GM21447 (cell line): ENCODE data around the gene PTPRG.

Experiments used
- ATAC-seq: cut with Tn5 transposase; IDR thresholded peaks from one replicate; pipeline ENCODE4 v1.9.1; 2021; ENCODE audit not compliant: unreplicated experiment

PTPRG gene

GRCh38 chr3:61648481-61648880 lies 87.1 kb downstream of the PTPRG start:
- ATAC-seq, result no peak

DNA sequence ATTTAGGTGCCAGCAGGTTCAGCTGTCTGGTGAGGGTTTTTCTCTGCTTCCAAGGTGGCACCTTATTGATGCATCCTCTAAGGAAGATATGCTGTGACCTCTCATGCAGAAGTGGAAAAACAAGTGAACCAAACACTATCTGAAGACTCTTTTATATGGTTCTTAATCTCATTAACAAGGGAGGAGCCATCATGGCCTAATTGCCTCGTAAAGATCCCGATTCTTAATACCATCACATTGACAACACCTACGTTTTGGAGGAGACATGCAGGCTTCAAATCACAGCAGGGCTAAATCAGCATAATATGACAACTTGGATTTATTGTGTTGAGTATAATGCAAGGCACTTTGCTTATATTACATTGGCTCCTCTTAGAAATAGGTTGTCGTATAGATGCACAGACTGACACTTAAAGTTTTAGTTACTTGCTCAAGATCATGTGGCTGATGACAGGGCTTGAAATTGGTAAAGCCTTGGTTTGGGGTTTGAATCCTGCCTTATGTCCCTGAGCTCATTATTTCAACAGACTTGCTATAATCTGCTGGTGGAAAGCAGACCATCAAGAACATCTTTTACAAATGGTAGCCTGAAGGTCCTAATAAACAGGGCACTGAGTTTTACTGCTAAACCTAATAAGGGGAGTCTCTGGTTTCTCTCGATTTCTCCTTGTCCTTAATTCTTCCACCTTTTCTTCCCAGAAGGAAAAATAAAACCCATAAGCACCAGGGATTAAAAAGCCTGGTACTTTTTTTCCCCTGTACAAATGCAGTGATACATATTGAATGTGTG lies 88.2 kb downstream of the PTPRG start:
- no peak for ATAC-seq

- no peak for ATAC-seq
These were observed 88.9 kb downstream of the PTPRG start for GRCh38 chr3:61650276-61650675.

DNA sequence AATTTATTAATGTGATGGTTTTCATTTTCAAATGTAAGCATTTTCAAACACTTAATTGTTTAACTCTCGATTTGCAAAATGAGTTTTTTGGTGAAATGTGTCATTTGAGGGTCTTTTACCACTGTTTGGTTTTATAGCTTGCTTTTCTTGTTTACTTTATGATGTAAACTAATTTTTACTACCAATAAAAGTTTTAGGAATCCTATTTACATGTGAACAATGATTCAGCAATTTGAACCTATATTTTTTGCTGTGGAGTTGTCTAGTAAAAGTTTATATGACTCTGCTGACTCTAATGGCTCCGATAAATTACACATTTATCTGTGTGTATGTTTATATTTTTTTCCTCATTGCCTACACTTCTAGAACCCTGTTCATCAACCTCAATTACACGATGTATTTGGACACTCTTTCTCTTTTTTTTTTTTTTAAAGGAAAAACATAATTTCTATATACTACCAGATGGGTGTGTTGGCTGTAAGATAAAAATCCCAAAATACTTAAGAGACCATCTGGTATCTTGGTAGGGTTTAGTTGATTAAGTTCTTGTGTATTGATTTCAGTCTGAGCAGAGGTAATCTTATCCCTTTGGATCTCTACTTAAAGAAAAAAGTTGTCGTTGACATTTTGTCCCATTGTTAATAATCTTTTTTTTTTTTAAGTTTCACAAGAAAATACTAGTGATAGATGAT lies 89.5 kb downstream of the PTPRG start:
- no peak for ATAC-seq

- no peak for ATAC-seq
These were observed 96.3 kb downstream of the PTPRG start for GRCh38 chr3:61657689-61658088.

DNA sequence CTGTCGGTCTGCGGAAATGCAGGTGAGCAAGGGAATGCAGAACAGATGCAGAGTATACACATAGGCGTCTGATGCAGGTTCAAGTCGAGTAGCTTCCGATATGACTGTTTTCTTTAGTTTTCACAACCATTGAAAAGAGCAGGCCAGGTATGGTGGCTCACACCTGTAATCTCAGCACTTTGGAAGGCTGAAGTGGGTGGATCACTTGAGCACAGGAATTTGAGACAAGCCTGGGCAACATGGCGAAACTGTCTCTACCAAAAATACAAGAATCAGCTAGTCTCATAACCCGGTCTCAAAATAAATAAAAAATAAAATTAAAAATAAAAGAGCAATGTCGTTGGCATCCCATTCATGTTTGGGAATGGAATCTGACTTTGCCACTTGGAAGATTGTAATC lies 101.5 kb downstream of the PTPRG start:
- ATAC-seq, result no peak

DNA sequence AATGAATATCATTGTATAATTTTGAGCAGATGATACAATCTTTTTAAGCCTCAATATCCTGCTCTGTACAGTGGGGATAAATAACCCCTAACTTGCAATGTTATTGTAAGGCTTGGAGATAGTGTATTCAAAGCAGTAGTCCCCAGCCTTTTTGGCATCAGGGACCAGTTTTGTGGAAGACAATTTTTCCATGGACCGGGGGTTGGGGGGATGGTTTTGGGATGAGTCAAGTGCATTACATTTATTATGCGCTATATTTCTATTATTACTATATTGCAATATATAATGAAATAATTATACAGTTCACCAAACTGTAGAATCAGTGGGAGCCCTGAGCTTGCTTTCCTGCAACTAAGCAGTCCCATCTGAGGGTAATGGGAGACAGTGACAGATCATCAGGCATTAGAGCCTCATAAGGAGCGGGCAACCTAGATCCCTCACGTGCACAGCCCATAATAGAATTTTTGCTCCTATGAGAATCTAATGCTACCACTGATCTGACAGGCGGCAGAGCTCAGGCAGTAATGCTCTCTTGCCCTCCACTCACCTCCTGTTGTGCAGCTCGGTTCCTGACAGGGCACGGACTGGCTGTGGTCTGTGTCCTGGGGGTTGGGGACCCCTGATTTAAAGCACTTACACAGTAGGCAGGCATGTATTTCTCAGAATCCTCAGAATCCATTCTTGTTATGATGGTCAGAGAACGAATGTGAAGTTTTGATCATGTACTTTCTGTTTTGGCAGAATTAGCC lies 102.2 kb downstream of the PTPRG start:
- ATAC-seq, result no peak

DNA sequence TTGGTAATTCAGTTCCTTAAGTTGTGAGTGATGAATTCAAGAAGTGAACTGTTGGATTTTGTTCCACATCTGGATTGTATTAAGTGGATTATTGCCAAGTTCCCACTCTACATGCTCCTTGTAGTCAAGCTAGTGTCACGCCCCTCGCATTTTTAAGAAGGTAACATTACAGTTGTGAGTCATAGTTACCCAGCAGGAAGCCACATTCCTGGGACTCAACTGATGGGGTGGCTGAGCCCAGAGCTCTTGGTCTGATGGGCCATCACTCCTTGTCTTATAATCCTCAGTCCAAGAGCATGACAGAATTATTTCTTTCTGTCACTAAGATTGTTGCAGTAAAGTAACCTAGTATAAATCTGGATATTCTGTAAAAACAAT lies 102.7 kb downstream of the PTPRG start:
- ATAC-seq, result no peak

GRCh38 chr3:61665121-61665520 lies 103.8 kb downstream of the PTPRG start:
- no peak for ATAC-seq

GRCh38 chr3:61665987-61666386 lies 104.6 kb downstream of the PTPRG start:
- ATAC-seq, result no peak

- no peak for ATAC-seq
These were observed 105.4 kb downstream of the PTPRG start for GRCh38 chr3:61666615-61667330.

DNA sequence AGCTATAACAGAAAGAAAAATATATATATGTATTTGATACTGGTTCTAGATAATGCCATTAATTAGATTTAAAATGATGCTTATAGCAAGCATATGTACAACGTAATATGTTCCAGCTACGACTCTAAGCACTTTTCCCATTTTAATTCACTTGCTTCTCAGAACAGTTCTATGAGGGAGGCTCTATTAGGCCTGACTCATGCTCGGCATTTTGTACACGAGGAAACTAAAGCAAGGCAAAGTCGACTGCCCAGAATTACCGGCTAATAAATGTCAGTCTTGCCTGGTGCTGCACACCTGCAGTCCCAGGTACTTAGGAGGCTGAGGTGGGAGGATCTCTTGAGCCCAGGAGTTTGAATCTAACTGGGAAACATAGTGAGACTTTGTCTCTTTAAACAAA lies 106.0 kb downstream of the PTPRG start:
- ATAC-seq, result no peak

- no peak for ATAC-seq
These were observed 106.4 kb downstream of the PTPRG start for GRCh38 chr3:61667814-61668213.

GRCh38 chr3:61668317-61668864 lies 107.0 kb downstream of the PTPRG start:
- no peak for ATAC-seq

DNA sequence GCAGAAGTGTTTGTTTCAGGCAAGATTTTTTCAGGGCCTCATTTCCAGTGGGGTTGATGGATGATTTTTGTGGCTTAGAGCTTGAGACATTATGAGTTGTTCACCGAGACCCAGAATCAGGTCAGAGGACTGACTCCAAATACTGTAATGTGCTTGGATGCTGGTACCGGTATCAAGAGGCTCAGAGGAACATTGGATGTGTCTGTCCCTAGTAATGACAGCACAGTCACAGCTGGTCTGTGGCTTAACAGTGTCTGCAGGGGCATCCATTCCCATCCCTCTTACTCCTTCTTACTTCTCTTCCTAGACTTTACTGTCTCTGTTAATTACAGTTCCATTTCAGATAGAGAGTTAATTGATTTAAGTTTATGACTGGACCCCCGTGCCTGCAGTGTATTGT lies 107.8 kb downstream of the PTPRG start:
- ATAC-seq, result no peak

GRCh38 chr3:61669668-61670299 lies 108.4 kb downstream of the PTPRG start:
- ATAC-seq, result no peak

DNA sequence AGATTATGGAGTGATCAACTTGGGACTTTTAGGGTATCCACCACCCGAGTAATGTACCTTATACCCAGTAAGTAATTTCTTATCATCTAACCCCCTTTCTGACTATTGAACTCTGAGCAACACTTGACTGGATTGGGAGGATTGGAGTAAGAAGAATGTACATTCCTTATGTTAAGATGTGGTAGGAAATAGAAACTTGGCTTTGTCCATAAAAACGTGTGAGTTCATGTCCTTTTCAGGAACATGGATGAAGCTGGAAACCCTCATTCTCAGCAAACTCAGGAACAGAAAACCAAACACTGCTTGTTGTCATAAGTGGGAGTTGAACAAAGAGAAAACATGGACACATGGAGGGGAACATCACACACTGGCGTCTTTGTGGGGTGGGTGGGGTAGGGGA lies 112.3 kb downstream of the PTPRG start:
- ATAC-seq, result no peak

DNA sequence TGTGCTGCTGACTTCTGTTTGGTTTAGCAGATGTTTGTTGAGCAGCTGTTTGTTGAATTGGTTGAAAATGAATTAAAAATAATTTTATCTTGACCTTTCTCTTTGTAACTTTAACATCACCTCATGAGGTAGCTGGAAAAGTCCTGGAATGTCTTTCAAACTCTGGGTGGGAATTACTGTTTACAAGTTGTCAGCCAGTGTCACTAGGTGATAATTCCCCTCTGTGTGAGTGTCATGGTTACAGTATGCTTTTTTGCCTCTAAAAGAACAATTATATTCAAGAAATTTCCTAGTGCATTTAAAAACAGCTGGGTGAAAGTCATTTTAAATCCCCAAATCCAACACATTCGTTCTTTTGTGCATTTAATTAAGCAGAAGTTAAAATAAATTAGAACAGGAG lies 113.2 kb downstream of the PTPRG start:
- ATAC-seq, result no peak

GRCh38 chr3:61679026-61679425 lies 117.7 kb downstream of the PTPRG start:
- no peak for ATAC-seq

DNA sequence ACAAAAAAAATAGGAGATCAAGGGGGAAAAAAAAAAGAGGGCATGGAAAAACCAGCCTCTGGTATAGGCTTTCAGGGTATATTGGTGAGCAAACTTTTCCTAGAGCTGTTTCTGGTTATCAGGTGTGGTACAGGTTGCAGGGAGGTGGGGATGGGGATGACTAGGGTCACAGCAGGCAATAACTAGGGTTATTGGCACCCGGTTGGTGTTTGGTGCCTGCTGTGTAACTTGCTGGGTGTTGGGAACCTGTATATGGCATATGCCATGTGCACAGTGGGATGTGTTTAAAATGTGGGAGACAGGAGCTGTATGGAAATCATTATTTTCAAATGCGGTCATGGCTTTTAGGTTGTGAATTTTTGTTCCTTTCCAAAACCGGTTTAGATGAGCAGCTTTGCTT lies 119.2 kb downstream of the PTPRG start:
- no peak for ATAC-seq

DNA sequence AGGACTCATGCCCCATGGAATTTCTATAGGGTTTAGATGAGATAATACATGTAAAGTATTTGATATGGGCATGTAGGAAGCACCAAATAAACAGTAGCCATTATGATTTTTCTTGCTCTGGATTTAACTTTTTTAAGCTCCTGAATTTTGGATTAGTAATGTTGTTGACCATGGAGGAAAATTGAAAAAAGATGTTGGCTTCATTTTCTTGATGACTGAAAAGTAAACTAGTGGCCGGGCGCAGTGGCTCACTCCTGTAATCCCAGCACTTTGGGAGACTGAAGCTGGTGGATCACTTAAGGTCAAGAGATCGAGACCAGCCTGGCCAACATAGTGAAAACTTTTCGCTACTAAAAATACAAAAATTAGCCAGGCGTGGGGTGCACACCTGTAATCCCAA lies 120.3 kb downstream of the PTPRG start:
- no peak for ATAC-seq
